HG02943 (cell line): ENCODE results near the gene PLSCR2.
"Not testable (repeated sequence)": the region's sequence is repeated elsewhere in the genome, so short reads cannot be mapped to it uniquely, and the experiment has no call there.

Experiments
- ATAC-seq: cut with Tn5 transposase; IDR thresholded peaks from one replicate; pipeline ENCODE4 v1.9.1; 2021; ENCODE audit warnings: mild to moderate bottlenecking, low read depth, moderate library complexity; ENCODE audit not compliant: unreplicated experiment

Gene PLSCR2

GRCh38 chr3:146431240-146431639 is 38.1 kb downstream of the PLSCR2 start:
- no peak for ATAC-seq

- no peak for ATAC-seq
Measured at GRCh38 chr3:146425341-146425740, 44.0 kb downstream of the PLSCR2 start.

- ATAC-seq, result no peak
Measured at GRCh38 chr3:146421819-146422759, 47.3 kb downstream of the PLSCR2 start.

GRCh38 chr3:146416366-146416765 is 53.0 kb downstream of the PLSCR2 start:
- no peak for ATAC-seq

- no peak for ATAC-seq
Measured at GRCh38 chr3:146414010-146414409, 55.4 kb downstream of the PLSCR2 start.

GRCh38 chr3:146412711-146413110 is 56.6 kb downstream of the PLSCR2 start:
- not testable (repeated sequence) for ATAC-seq

GRCh38 chr3:146407956-146408355 is 61.4 kb downstream of the PLSCR2 start:
- ATAC-seq, result no peak

- no peak for ATAC-seq
Measured at GRCh38 chr3:146404436-146404835, 64.9 kb downstream of the PLSCR2 start.

GRCh38 chr3:146403792-146404191 is 65.6 kb downstream of the PLSCR2 start:
- ATAC-seq, result no peak

GRCh38 chr3:146396792-146397191 is 72.6 kb downstream of the PLSCR2 start:
- ATAC-seq, result no peak

GRCh38 chr3:146395164-146395563 is 74.2 kb downstream of the PLSCR2 start:
- ATAC-seq, result no peak

- no peak for ATAC-seq
Measured at GRCh38 chr3:146390957-146391356, 78.4 kb downstream of the PLSCR2 start.

- no peak for ATAC-seq
Measured at GRCh38 chr3:146390006-146390772, 79.2 kb downstream of the PLSCR2 start.

- no peak for ATAC-seq
Measured at GRCh38 chr3:146387566-146387965, 81.8 kb downstream of the PLSCR2 start.

GRCh38 chr3:146386936-146387335 is 82.4 kb downstream of the PLSCR2 start:
- ATAC-seq, result no peak

- no peak for ATAC-seq
Measured at GRCh38 chr3:146384786-146385185, 84.6 kb downstream of the PLSCR2 start.
